WTC11 (cell line): ENCODE data around the gene A2ML1. TPM values are rescaled to one million over a fixed set of nuclear protein-coding genes. Genes with fewer than 3 reads are reported as not detected.

Source experiments
- ATAC-seq: fragments of 200-7000 bp; cut with Tn5 transposase; 2 replicates; pipeline ENCODE4 v1.10.0; 2021; ENCODE audit warnings: mild to moderate bottlenecking, moderate library complexity
- CTCF ChIA-PET: fragments of 300-600 bp; sonication (Branson Sonifier 250); formaldehyde crosslinking; loops from one replicate; lab custom pipeline; 2021; ENCODE audit warnings: antibody characterized with exemption; lab: Charles Lee
- POLR2A ChIA-PET: fragments of 350-600 bp; sonication (Branson Sonifier 250); formaldehyde crosslinking; loops from one replicate; lab custom pipeline; 2021; ENCODE audit warnings: antibody characterized with exemption; lab: Charles Lee
- DNase-seq: peaks from one replicate; pipeline ENCODE4 v3.0.0; 2021; ENCODE audit warnings: low spot score
- H3K27ac Mint-ChIP-seq: 2 replicates; pipeline ENCODE4 v1.8.0; 2021; ENCODE audit warnings: mixed read lengths
- H3K27me3 Mint-ChIP-seq: 2 replicates; pipeline ENCODE4 v1.8.0; 2021; ENCODE audit warnings: low read depth, mild to moderate bottlenecking, moderate library complexity, mixed read lengths
- H3K36me3 Mint-ChIP-seq: 2 replicates; pipeline ENCODE4 v1.8.0; 2021; ENCODE audit warnings: mixed read lengths
- H3K4me1 Mint-ChIP-seq: 2 replicates; pipeline ENCODE4 v1.8.0; 2022; ENCODE audit warnings: mixed read lengths
- H3K4me3 Mint-ChIP-seq: 2 replicates; pipeline ENCODE4 v1.8.0; 2021; ENCODE audit warnings: mild to moderate bottlenecking, moderate library complexity, mixed read lengths
- H3K9me3 Mint-ChIP-seq: 2 replicates; pipeline ENCODE4 v1.8.0; 2021; ENCODE audit warnings: mixed read lengths
- NR1H2 ChIP-seq: sonication (generic); formaldehyde crosslinking; IDR thresholded peaks from 2 replicates; pipeline ENCODE4 v1.9.0; 2021; ENCODE audit warnings: mild to moderate bottlenecking, moderate library complexity, missing genetic modification reagents
- NR2C2 ChIP-seq: sonication (generic); formaldehyde crosslinking; IDR thresholded peaks from 2 replicates; pipeline ENCODE4 v1.8.0; 2022; ENCODE audit warnings: mild to moderate bottlenecking, missing genetic modification reagents
- TP53 ChIP-seq: sonication (generic); formaldehyde crosslinking; IDR thresholded peaks from 2 replicates; pipeline ENCODE4 v1.8.1; 2023; ENCODE audit warnings: mild to moderate bottlenecking, missing genetic modification reagents
- ZNF121 ChIP-seq: sonication (generic); formaldehyde crosslinking; IDR thresholded peaks from 2 replicates; pipeline ENCODE4 v1.8.0; 2023; ENCODE audit warnings: missing genetic modification reagents
- total RNA-seq: library from RNA; stranded (reverse); gene quantifications from 3 replicates; pipeline ENCODE4 v1.2.3, GENCODE V29; 2021
- TF ChIP-seq, protein P1 (sequence below): fragments of 200-600 bp; IDR thresholded peaks from 2 replicates; pipeline ENCODE4 v1.8.0; 2022; ENCODE audit warnings: antibody characterized with exemption
- TF ChIP-seq, protein P2 (sequence below): sonication (generic); formaldehyde crosslinking; IDR thresholded peaks from 2 replicates; pipeline ENCODE4 v1.8.0; 2022; ENCODE audit warnings: mild to moderate bottlenecking, missing genetic modification reagents
- TF ChIP-seq, protein P3 (sequence below): sonication (generic); formaldehyde crosslinking; IDR thresholded peaks from 2 replicates; pipeline ENCODE4 v1.8.0; 2022; ENCODE audit warnings: mild to moderate bottlenecking, missing genetic modification reagents
- TF ChIP-seq, protein P4 (sequence below): sonication (generic); formaldehyde crosslinking; IDR thresholded peaks from 2 replicates; pipeline ENCODE4 v1.8.1; 2023; ENCODE audit warnings: mild to moderate bottlenecking, missing genetic modification reagents
- TF ChIP-seq, protein P5 (sequence below): sonication (generic); formaldehyde crosslinking; IDR thresholded peaks from 2 replicates; pipeline ENCODE4 v1.8.0; 2022; ENCODE audit warnings: missing genetic modification reagents
- TF ChIP-seq, protein P6 (sequence below): sonication (generic); formaldehyde crosslinking; IDR thresholded peaks from 2 replicates; pipeline ENCODE4 v1.8.1; 2022; ENCODE audit warnings: low read depth, mild to moderate bottlenecking, moderate library complexity, missing genetic modification reagents, borderline replicate concordance
- TF ChIP-seq, protein P7 (sequence below): fragments of 250-450 bp; sonication (Bioruptor Pico); IDR thresholded peaks from 2 replicates; pipeline ENCODE4 v1.9.0; 2021; ENCODE audit warnings: mild to moderate bottlenecking
- TF ChIP-seq, protein P8 (sequence below): sonication (generic); formaldehyde crosslinking; IDR thresholded peaks from 2 replicates; pipeline ENCODE4 v1.8.1; 2022; ENCODE audit warnings: missing genetic modification reagents, borderline replicate concordance
- TF ChIP-seq, protein P9 (sequence below): sonication (generic); formaldehyde crosslinking; IDR thresholded peaks from 2 replicates; pipeline ENCODE4 v1.8.1; 2023; ENCODE audit warnings: mild to moderate bottlenecking, missing genetic modification reagents
- TF ChIP-seq, protein P10 (sequence below): sonication (generic); formaldehyde crosslinking; IDR thresholded peaks from 2 replicates; pipeline ENCODE4 v1.8.1; 2022; ENCODE audit warnings: mild to moderate bottlenecking, missing genetic modification reagents, moderate library complexity, borderline replicate concordance

A2ML1 gene
- total RNA-seq, 1 experiment from 2014 or later: 10.5 TPM

DNA sequence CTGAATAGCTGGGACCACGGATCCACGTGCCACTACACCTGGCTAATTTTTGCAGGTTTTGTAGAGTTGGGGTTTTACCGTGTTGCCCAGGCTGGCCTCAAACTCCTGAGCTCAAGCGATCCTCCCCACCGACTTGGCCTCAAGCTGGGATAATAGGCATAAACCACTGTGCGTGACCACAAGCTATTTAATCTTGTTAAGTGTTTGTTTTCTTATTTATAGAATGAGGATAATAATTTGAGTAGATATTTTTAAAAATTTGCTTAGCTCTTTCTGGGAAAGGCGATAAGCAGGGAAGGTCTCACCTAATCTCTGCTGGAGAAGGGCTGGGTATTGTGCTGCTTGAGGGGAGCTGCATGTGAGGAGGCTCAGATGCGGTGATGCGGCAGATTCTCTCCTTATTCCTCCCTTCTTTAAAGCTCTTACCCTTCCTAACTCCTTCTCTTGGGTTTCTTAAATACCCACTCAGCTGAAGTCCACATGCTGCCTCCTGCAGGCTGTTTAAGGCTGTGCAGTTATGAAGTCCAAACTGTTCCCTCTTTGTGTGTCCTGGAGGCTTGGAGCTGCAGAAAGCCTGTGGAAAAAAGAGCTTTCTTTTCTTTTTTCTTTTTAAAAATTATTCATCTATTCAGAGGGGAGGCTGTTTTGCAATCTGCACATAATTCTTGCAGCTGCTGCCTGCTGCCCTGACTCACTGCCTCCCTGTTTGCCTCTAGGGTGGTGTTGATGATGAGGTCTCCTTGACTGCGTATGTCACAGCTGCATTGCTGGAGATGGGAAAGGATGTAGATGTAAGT is 37.9 kb downstream of the A2ML1 start:
- POLR2A ChIA-PET: interaction anchor here (0.5 to 1.6 kb wide), 8 partner anchors 18 to 179 kb away, joined by 3 to 5 read pairs (median 3); no protein-coding TSS in a partner anchor
- no peak overlapping the region for H3K27ac Mint-ChIP-seq
- ATAC-seq: peak; percentile 98
- TF ChIP-seq, protein P1, sequence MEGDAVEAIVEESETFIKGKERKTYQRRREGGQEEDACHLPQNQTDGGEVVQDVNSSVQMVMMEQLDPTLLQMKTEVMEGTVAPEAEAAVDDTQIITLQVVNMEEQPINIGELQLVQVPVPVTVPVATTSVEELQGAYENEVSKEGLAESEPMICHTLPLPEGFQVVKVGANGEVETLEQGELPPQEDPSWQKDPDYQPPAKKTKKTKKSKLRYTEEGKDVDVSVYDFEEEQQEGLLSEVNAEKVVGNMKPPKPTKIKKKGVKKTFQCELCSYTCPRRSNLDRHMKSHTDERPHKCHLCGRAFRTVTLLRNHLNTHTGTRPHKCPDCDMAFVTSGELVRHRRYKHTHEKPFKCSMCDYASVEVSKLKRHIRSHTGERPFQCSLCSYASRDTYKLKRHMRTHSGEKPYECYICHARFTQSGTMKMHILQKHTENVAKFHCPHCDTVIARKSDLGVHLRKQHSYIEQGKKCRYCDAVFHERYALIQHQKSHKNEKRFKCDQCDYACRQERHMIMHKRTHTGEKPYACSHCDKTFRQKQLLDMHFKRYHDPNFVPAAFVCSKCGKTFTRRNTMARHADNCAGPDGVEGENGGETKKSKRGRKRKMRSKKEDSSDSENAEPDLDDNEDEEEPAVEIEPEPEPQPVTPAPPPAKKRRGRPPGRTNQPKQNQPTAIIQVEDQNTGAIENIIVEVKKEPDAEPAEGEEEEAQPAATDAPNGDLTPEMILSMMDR: peak; percentile 70
- no peak for TF ChIP-seq TP53 (CRISPR knock-in tag)
- TF ChIP-seq, all 79 proteins: peak for 1
- Mint-ChIP-seq H3K4me1 (peaks cover 11% of the 10 kb centered on the region), H3K36me3 (peaks cover 30% of the 10 kb centered on the region), H3K27me3 (no peaks in the 10 kb centered on the region), H3K4me3 (no peak overlapping the region), H3K9me3 (no peaks in the 10 kb centered on the region)
- CTCF ChIA-PET: interaction anchor here (0.5 to 3.3 kb wide), 65 partner anchors 9 to 515 kb away, joined by 3 to 74 read pairs (median 6); partner anchors contain the start of genes A2ML1, AICDA, M6PR and PHC1
- peak; percentile 64 for DNase-seq

DNA sequence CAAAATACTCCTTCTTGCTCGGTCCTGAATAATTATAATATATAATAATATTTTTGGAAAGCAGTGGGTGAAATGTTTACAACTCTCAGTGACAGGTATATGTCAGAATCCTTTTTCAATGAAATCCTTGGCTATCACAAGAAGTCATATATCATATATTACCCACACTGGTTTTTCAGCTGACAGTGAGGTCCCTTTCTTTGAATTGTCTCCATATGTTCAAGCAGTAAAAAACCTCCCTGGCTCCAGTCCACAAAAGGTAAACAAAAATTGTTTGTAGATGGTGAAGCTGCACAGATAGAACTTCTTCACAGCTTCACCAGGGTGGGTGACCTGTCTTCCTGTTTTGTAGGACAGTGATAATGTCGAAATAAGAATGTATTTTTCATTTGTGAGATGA is 44.0 kb downstream of the A2ML1 start:
- Mint-ChIP-seq H3K36me3 (peaks cover 31% of the 10 kb centered on the region), H3K27ac (no peak overlapping the region), H3K4me3 (no peak overlapping the region), H3K27me3 (no peaks in the 10 kb centered on the region), H3K9me3 (no peaks in the 10 kb centered on the region), H3K4me1 (no peaks in the 10 kb centered on the region)
- TF ChIP-seq, protein P2, sequence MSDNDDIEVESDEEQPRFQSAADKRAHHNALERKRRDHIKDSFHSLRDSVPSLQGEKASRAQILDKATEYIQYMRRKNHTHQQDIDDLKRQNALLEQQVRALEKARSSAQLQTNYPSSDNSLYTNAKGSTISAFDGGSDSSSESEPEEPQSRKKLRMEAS: no peak
- TF ChIP-seq, protein P3, sequence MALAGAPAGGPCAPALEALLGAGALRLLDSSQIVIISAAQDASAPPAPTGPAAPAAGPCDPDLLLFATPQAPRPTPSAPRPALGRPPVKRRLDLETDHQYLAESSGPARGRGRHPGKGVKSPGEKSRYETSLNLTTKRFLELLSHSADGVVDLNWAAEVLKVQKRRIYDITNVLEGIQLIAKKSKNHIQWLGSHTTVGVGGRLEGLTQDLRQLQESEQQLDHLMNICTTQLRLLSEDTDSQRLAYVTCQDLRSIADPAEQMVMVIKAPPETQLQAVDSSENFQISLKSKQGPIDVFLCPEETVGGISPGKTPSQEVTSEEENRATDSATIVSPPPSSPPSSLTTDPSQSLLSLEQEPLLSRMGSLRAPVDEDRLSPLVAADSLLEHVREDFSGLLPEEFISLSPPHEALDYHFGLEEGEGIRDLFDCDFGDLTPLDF: no peak
- no peak for TF ChIP-seq NR2C2 (CRISPR knock-in tag)
- TF ChIP-seq, protein P4, sequence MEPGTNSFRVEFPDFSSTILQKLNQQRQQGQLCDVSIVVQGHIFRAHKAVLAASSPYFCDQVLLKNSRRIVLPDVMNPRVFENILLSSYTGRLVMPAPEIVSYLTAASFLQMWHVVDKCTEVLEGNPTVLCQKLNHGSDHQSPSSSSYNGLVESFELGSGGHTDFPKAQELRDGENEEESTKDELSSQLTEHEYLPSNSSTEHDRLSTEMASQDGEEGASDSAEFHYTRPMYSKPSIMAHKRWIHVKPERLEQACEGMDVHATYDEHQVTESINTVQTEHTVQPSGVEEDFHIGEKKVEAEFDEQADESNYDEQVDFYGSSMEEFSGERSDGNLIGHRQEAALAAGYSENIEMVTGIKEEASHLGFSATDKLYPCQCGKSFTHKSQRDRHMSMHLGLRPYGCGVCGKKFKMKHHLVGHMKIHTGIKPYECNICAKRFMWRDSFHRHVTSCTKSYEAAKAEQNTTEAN (CRISPR knock-in tag): no peak
- TF ChIP-seq NR1H2: no peak
- TF ChIP-seq, protein P5, sequence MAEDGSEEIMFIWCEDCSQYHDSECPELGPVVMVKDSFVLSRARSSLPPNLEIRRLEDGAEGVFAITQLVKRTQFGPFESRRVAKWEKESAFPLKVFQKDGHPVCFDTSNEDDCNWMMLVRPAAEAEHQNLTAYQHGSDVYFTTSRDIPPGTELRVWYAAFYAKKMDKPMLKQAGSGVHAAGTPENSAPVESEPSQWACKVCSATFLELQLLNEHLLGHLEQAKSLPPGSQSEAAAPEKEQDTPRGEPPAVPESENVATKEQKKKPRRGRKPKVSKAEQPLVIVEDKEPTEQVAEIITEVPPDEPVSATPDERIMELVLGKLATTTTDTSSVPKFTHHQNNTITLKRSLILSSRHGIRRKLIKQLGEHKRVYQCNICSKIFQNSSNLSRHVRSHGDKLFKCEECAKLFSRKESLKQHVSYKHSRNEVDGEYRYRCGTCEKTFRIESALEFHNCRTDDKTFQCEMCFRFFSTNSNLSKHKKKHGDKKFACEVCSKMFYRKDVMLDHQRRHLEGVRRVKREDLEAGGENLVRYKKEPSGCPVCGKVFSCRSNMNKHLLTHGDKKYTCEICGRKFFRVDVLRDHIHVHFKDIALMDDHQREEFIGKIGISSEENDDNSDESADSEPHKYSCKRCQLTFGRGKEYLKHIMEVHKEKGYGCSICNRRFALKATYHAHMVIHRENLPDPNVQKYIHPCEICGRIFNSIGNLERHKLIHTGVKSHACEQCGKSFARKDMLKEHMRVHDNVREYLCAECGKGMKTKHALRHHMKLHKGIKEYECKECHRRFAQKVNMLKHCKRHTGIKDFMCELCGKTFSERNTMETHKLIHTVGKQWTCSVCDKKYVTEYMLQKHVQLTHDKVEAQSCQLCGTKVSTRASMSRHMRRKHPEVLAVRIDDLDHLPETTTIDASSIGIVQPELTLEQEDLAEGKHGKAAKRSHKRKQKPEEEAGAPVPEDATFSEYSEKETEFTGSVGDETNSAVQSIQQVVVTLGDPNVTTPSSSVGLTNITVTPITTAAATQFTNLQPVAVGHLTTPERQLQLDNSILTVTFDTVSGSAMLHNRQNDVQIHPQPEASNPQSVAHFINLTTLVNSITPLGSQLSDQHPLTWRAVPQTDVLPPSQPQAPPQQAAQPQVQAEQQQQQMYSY (CRISPR knock-in tag): no peak
- TF ChIP-seq, protein P6, sequence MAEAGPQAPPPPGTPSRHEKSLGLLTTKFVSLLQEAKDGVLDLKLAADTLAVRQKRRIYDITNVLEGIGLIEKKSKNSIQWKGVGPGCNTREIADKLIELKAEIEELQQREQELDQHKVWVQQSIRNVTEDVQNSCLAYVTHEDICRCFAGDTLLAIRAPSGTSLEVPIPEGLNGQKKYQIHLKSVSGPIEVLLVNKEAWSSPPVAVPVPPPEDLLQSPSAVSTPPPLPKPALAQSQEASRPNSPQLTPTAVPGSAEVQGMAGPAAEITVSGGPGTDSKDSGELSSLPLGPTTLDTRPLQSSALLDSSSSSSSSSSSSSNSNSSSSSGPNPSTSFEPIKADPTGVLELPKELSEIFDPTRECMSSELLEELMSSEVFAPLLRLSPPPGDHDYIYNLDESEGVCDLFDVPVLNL (CRISPR knock-in tag): no peak
- TF ChIP-seq ZNF121: no peak
- TF ChIP-seq, protein P7, sequence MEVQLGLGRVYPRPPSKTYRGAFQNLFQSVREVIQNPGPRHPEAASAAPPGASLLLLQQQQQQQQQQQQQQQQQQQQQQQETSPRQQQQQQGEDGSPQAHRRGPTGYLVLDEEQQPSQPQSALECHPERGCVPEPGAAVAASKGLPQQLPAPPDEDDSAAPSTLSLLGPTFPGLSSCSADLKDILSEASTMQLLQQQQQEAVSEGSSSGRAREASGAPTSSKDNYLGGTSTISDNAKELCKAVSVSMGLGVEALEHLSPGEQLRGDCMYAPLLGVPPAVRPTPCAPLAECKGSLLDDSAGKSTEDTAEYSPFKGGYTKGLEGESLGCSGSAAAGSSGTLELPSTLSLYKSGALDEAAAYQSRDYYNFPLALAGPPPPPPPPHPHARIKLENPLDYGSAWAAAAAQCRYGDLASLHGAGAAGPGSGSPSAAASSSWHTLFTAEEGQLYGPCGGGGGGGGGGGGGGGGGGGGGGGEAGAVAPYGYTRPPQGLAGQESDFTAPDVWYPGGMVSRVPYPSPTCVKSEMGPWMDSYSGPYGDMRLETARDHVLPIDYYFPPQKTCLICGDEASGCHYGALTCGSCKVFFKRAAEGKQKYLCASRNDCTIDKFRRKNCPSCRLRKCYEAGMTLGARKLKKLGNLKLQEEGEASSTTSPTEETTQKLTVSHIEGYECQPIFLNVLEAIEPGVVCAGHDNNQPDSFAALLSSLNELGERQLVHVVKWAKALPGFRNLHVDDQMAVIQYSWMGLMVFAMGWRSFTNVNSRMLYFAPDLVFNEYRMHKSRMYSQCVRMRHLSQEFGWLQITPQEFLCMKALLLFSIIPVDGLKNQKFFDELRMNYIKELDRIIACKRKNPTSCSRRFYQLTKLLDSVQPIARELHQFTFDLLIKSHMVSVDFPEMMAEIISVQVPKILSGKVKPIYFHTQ (CRISPR knock-in tag): no peak
- TF ChIP-seq, protein P8, sequence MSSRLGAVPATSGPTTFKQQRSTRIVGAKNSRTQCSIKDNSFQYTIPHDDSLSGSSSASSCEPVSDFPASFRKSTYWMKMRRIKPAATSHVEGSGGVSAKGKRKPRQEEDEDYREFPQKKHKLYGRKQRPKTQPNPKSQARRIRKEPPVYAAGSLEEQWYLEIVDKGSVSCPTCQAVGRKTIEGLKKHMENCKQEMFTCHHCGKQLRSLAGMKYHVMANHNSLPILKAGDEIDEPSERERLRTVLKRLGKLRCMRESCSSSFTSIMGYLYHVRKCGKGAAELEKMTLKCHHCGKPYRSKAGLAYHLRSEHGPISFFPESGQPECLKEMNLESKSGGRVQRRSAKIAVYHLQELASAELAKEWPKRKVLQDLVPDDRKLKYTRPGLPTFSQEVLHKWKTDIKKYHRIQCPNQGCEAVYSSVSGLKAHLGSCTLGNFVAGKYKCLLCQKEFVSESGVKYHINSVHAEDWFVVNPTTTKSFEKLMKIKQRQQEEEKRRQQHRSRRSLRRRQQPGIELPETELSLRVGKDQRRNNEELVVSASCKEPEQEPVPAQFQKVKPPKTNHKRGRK (CRISPR knock-in tag): no peak
- TF ChIP-seq, protein P9, sequence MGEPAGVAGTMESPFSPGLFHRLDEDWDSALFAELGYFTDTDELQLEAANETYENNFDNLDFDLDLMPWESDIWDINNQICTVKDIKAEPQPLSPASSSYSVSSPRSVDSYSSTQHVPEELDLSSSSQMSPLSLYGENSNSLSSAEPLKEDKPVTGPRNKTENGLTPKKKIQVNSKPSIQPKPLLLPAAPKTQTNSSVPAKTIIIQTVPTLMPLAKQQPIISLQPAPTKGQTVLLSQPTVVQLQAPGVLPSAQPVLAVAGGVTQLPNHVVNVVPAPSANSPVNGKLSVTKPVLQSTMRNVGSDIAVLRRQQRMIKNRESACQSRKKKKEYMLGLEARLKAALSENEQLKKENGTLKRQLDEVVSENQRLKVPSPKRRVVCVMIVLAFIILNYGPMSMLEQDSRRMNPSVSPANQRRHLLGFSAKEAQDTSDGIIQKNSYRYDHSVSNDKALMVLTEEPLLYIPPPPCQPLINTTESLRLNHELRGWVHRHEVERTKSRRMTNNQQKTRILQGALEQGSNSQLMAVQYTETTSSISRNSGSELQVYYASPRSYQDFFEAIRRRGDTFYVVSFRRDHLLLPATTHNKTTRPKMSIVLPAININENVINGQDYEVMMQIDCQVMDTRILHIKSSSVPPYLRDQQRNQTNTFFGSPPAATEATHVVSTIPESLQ: no peak
- TF ChIP-seq, protein P10, sequence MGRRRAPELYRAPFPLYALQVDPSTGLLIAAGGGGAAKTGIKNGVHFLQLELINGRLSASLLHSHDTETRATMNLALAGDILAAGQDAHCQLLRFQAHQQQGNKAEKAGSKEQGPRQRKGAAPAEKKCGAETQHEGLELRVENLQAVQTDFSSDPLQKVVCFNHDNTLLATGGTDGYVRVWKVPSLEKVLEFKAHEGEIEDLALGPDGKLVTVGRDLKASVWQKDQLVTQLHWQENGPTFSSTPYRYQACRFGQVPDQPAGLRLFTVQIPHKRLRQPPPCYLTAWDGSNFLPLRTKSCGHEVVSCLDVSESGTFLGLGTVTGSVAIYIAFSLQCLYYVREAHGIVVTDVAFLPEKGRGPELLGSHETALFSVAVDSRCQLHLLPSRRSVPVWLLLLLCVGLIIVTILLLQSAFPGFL (CRISPR knock-in tag): no peak
- ChIA-PET POLR2A (no interaction called here), CTCF (no interaction called here)
- DNase-seq (no peak), ATAC-seq (no peak)
